Ramos (cell line): ENCODE results near the gene ARID3A.

Experiments
- in situ Hi-C: fragments of 300-500 bp; cut with MboI; formaldehyde crosslinking; loops from one replicate; pipeline ENCODE4 v1.14.3; 2022; ENCODE audit warnings: low sequenced_read_pairs; ENCODE audit not compliant: unreplicated experiment

ARID3A gene

GRCh38 chr19:977058-977464, 51.2 kb downstream of the ARID3A start:
- in situ Hi-C loops = no loop called here

DNA sequence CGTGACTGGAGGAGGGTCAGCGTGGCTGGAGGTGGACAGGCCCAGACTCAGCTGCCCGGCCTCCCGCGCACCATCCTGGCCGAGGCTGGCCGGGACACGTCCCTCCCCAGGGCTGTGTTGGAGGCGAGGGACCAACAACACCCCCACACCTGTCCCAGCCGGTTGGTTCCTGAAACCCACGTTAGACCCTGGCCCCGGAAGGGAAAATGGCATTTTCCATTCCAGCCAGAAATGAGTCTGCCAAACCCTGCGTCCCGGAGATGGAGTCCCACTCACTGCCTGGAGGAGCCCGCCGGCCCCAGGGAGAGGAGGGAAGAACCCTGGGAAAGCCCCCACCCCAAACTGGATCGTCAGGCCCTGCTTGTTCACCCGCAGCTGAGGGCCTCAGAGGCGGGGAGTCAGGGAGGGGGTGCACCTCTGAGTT, 53.5 kb downstream of the ARID3A start:
- in situ Hi-C loops = no loop called here

DNA sequence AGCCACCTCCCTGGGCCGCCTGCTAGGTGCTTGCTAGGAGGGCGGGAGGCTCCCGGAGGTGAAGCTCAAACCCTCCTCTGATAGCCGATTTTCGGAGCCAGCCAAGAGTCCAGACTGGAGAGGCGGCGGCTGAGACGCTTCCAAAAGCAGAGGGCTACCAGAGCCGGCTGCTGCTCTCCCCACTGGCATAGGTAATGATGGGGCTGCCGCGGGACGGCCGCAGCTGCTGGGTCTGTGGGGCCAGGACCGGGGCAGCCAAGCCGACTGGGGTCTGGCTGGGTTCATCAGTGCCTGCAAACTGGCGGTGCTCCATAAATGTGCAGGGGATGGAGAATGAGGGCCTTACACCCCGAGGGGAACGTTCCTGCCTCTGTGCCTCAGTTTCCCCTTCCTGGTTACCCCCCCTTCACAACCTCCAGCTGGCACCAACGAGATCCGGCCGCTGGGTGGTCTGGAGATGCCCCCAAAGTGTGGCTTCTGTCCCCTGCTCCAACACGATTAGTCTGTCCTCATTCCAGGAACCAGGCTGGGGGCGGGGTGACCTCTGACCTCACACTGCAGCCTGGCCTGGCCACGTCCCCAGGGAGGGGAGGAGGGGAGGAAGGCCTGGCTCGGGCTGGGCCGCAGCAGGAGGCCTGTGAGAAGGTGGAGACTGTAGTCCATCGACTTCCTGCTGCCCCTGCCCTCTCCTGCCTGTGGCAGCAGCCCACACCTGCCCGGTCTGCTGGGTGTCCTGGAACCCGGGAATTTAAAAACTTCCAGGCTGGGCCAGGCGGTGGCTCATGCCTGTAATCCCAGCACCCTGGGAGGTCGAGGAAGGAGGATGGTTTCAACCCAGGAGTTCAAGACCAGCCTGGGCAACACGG, 54.5 kb downstream of the ARID3A start:
- in situ Hi-C loops = loop anchor here (5.0 to 10.0 kb wide), 2 partner anchors 126 to 208 kb away; partner anchors contain the start of genes CFD and ELANE

GRCh38 chr19:982567-983170, 56.8 kb downstream of the ARID3A start:
- in situ Hi-C loops = loop anchor here (5.0 to 10.0 kb wide), 2 partner anchors 128 to 210 kb away; partner anchors contain the start of genes CFD and ELANE

GRCh38 chr19:984165-984967, 58.5 kb downstream of the ARID3A start, which contains the start of gene WDR18:
TSS of gene WDR18 (plus strand) at chr19:984345. CDS start at chr19:984354, 9 bp downstream.
- in situ Hi-C loops = loop anchor here (5.0 to 10.0 kb wide), 2 partner anchors 130 to 212 kb away; partner anchors contain the start of genes CFD and ELANE

GRCh38 chr19:986083-986482, 60.2 kb downstream of the ARID3A start:
- in situ Hi-C loops = loop anchor here (5.0 to 10.0 kb wide), 2 partner anchors 64 to 131 kb away; partner anchors contain the start of genes CFD and ELANE

DNA sequence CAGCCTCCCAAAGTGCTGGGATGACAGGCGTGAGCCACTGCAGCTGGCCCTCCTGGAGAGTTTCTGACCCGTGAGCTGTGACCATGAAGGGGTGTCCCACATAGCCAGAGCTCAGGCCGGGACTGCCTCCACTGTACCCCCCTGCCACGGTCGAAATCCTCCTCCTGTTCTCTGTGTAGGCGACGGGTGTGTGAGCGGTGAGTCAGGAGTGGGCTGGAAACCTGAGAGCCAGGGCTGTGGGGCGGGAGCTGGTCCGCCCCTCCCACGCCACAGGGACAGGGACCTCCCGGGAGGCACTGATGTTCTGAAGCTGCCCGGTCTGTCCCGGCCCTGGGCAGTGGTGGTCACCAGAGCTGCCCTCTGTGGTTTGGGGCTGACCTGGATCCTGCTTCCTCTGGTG, 62.2 kb downstream of the ARID3A start:
- in situ Hi-C loops = loop anchor here (5.0 to 10.0 kb wide), 2 partner anchors 66 to 133 kb away; partner anchors contain the start of genes CFD and ELANE

DNA sequence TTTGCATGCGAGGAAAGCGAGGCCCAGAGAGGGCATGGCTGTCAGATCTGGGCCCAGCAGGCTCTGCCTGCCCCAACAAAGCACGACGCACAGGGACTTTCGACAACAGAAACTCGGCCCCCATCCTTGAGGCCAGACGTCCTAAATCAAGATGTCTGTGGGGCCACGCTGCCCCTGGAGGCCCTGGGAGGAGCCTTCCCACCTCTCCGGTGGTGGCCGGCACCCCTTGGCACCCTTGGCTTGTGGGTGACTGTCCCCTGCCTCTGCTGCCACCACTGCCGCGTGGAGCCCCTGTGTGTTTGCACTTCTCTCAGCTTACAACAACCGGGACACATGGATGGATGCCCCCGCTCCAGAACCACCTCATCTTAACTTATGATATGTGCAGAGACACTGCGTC, 62.7 kb downstream of the ARID3A start:
- in situ Hi-C loops = loop anchor here (5.0 to 10.0 kb wide), 2 partner anchors 66 to 134 kb away; partner anchors contain the start of genes CFD and ELANE

DNA sequence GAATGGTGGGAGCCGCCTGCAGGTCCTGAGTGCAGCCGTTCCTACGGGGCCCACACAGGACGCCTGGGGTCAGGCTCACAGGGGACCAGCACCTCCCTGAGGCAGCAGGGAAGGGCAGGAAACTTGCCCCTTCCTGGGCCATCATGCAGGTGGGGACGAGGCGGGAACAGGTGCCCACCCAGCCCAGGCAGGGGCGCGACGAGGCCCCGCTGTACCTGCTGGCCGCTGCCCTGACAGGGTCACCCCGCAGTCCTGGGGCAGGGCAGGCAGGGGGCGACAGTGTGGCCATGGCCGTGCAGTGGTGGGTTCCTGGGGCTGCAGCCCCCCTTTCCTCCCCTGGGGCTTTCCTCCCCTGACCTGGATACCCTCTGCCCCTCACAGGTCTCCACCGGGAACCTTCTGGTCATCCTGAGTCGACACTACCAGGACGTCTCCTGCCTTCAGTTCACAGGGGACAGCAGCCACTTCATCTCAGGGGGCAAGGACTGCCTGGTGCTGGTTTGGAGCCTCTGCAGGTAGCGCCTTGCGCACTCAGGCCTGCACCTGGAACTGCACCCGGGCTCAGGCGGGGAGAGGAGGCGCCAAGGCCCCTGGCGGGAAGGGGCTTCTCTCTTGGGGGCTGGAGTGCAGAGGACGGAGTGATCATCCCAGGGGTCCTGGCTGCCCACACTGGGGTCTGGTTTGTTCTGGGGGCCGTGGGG, 63.7 kb downstream of the ARID3A start:
- in situ Hi-C loops = loop anchor here (5.0 to 10.0 kb wide), 2 partner anchors 67 to 135 kb away; partner anchors contain the start of genes CFD and ELANE

DNA sequence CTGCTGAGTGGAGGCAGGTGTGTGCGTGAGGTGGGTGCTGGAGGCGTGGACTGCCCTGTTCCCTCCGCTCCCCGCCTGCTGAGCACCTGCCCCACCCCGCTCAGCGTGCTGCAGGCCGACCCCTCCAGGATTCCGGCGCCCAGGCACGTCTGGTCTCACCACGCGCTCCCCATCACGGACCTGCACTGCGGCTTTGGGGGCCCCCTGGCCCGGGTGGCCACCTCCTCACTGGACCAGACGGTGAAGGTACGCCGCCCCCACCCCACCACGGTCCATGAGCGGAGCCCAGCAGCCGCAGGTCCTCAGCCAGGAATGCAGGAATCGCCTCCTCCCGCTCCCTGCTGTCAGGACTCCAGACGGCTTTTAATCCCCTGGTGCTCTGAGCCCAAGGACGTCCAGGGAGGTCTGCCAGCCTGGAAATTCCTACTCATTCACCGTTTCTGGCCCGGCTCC, 64.3 kb downstream of the ARID3A start:
- in situ Hi-C loops = no loop called here

GRCh38 chr19:990746-991145, 64.9 kb downstream of the ARID3A start:
- in situ Hi-C loops = no loop called here

GRCh38 chr19:991174-991931, 65.5 kb downstream of the ARID3A start:
- in situ Hi-C loops = no loop called here

- in situ Hi-C loops = no loop called here
Observed at GRCh38 chr19:991932-992669, 66.3 kb downstream of the ARID3A start.

GRCh38 chr19:992670-993055, 66.8 kb downstream of the ARID3A start:
- in situ Hi-C loops = no loop called here

DNA sequence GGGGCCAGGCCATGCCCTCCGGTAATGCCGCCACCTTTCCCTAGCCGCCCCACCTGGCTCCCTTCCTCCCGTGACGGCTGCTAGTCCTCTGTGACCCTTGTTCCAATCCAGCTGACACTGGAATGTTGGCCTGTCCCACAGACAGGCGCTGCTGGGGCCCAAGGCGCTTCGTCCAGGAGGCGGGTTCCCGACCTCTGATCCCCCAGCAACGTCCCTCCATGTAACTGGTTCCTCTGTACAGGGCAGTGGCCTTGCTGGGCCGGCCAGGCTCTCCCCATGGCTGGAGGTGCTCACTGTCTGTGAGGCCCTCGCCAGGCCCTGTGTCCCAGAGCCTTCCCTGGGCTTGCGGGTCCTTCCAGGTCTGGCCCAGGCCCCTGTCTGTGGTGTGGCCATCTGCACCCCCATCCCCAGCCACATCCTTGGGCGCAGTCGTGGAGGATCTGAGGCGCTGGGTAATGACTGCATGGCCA, 67.6 kb downstream of the ARID3A start:
- in situ Hi-C loops = no loop called here

GRCh38 chr19:993831-994393, 68.1 kb downstream of the ARID3A start:
- in situ Hi-C loops = no loop called here

DNA sequence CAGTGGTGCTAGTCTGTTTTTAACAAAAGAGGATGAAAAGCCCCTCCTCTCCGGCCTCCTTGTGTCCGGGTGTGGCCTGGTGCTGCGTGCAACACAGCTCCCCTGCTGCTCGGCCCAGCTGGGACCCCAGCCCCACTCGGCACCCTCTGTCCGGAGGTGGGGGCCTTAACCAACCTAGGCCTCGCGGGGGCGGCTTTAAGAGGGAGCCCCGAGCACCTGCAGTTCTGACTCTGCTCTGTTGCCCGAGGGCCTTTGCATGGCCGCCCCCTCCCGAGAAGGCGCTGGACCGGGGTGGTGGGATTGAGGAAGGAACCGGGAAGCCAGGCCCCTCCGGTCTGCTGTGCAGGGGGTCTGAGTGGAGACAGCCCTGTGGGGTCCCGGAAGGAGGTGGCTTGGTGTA, 68.7 kb downstream of the ARID3A start:
- in situ Hi-C loops = no loop called here
